ENCODE measurements around the gene ZFYVE28. TPM values are rescaled to one million over a fixed set of nuclear protein-coding genes. Genes with fewer than 3 reads are reported as not detected.

Gene ZFYVE28
- total RNA-seq, 1 experiment from 2014 or later = 19.2 TPM

- BruUV-seq (replicated peaks) = no TSS peak
- Histone ChIP-seq H3K9ac (ENCODE audit: low read length) (peak overlapping the region; percentile 62), H4K20me1 (ENCODE audit: insufficient read depth) (no peaks in the 10 kb centered on the region), H3K9me3 (ENCODE audit: control insufficient read depth in 1 of 2, insufficient read depth in 1 of 2, low read depth in 1 of 2, low read length in 2 of 2) (no peaks in the 10 kb centered on the region), H3K36me3 (ENCODE audit: control insufficient read depth in 1 of 2, insufficient read depth in 2 of 2, low read length in 2 of 2) (no peaks in the 10 kb centered on the region), H3K79me2 (ENCODE audit: insufficient read depth, low read length) (no peaks in the 10 kb centered on the region), H3K9me2 (ENCODE audit: insufficient read depth) (no peaks in the 10 kb centered on the region), H3K4me2 (ENCODE audit: low read length) (peak overlapping the region; percentile 91), H2AFZ (ENCODE audit: low read depth, low read length, poor library complexity, severe bottlenecking) (no peak overlapping the region), H3K27me3 (ENCODE audit: insufficient read depth, low read length) (no peaks in the 10 kb centered on the region), H3K4me1 (ENCODE audit: control insufficient read depth in 1 of 2, insufficient read depth in 2 of 2, low read length in 2 of 2) (peaks cover 9 to 15% of the 10 kb centered on the region in 2 experiments; a peak in 3 of 4 replicates), H3K4me3 (replicated peaks in 1 of 2; ENCODE audit: low read depth in 1 of 2, low read length in 2 of 2) (peak overlapping the region; percentile 74 to 75), H3K27ac (ENCODE audit: low read depth, low read length) (peak overlapping the region; percentile 88; the same call in 1 of the 2 replicates)
- CTCF ChIA-PET = interaction anchor here (1.0 kb wide), 1 partner anchor 181 kb away, joined by 3 read pairs; no protein-coding TSS in a partner anchor
- RAD21 ChIA-PET (ENCODE audit: low non-redundant PET in 1 of 2, low total read pairs in 2 of 2, uncharacterized antibody in 2 of 2, unreplicated experiment in 2 of 2) = no interaction called here
- DNase-seq (ENCODE audit: low read depth, low spot score) = no peak
- TF ChIP-seq POLR2AphosphoS5 (IDR thresholded peaks at IDR 0.05; ENCODE audit: low read depth, low read length) = peak; percentile 48
- TF ChIP-seq ZFX (IDR thresholded peaks at IDR 0.05) = peak; percentile 54; the same call in 1 of the 2 replicates
- no peak for TF ChIP-seq CBX3 (IDR thresholded peaks at IDR 0.05; ENCODE audit: low read depth)
- TF ChIP-seq YY1 (IDR thresholded peaks at IDR 0.05; ENCODE audit: extremely low read depth, insufficient replicate concordance, low read depth, low read length) = peak; percentile 80
- intact Hi-C loops (cut with micrococcal nuclease) = loop anchor here (5.0 kb wide), 1 partner anchor 151 kb away; no protein-coding TSS in a partner anchor
- ATAC-seq = peak; percentile 40
- POLR2A ChIA-PET = no interaction called here
Measured at GRCh38 chr4:2261110-2261852, 157.2 kb downstream of the ZFYVE28 start.

- Histone ChIP-seq H3K4me1 (ENCODE audit: control insufficient read depth in 1 of 2, insufficient read depth in 2 of 2, low read length in 2 of 2) (peaks cover 9 to 15% of the 10 kb centered on the region in 2 experiments; a peak in 3 of 4 replicates), H3K27ac (ENCODE audit: low read depth, low read length) (peak overlapping the region; percentile 42; the same call in 1 of the 2 replicates), H3K9me2 (ENCODE audit: insufficient read depth) (no peaks in the 10 kb centered on the region), H3K27me3 (ENCODE audit: insufficient read depth, low read length) (no peaks in the 10 kb centered on the region), H4K20me1 (ENCODE audit: insufficient read depth) (no peaks in the 10 kb centered on the region), H3K79me2 (ENCODE audit: insufficient read depth, low read length) (no peaks in the 10 kb centered on the region), H3K4me2 (ENCODE audit: low read length) (peak overlapping the region; percentile 91), H3K9ac (ENCODE audit: low read length) (peak overlapping the region; percentile 62), H3K36me3 (ENCODE audit: control insufficient read depth in 1 of 2, insufficient read depth in 2 of 2, low read length in 2 of 2) (no peaks in the 10 kb centered on the region), H3K4me3 (replicated peaks in 1 of 2; ENCODE audit: low read depth in 1 of 2, low read length in 2 of 2) (peak overlapping the region; percentile 74 to 75), H2AFZ (ENCODE audit: low read depth, low read length, poor library complexity, severe bottlenecking) (no peak overlapping the region), H3K9me3 (ENCODE audit: control insufficient read depth in 1 of 2, insufficient read depth in 1 of 2, low read depth in 1 of 2, low read length in 2 of 2) (no peaks in the 10 kb centered on the region)
- BruUV-seq (replicated peaks) = TSS peak; percentile 57
- no peak for DNase-seq (ENCODE audit: low read depth, low spot score)
- no peak for ATAC-seq
- ChIA-PET RAD21 (ENCODE audit: low non-redundant PET in 1 of 2, low total read pairs in 2 of 2, uncharacterized antibody in 2 of 2, unreplicated experiment in 2 of 2) (no interaction called here), CTCF (no interaction called here), POLR2A (no interaction called here)
- intact Hi-C loops (cut with micrococcal nuclease) = loop anchor here (5.0 kb wide), 1 partner anchor 152 kb away; no protein-coding TSS in a partner anchor
- TF ChIP-seq ZBTB33 (IDR thresholded peaks at IDR 0.05; ENCODE audit: extremely low read depth, insufficient replicate concordance, low read length) (no peak), ZNF274 (IDR thresholded peaks at IDR 0.05; ENCODE audit: low read depth, low read length) (no peak), SP1 (IDR thresholded peaks at IDR 0.05; ENCODE audit: low read depth) (no peak), REST (IDR thresholded peaks at IDR 0.05; ENCODE audit: low read depth) (no peak), ZFX (IDR thresholded peaks at IDR 0.05) (no peak), CBX3 (IDR thresholded peaks at IDR 0.05; ENCODE audit: low read depth) (no peak)
Measured at GRCh38 chr4:2260344-2261109, 157.9 kb downstream of the ZFYVE28 start.

All from HCT116 (cell line).